ENCODE results near the gene BMP10.

BMP10 gene

DNA sequence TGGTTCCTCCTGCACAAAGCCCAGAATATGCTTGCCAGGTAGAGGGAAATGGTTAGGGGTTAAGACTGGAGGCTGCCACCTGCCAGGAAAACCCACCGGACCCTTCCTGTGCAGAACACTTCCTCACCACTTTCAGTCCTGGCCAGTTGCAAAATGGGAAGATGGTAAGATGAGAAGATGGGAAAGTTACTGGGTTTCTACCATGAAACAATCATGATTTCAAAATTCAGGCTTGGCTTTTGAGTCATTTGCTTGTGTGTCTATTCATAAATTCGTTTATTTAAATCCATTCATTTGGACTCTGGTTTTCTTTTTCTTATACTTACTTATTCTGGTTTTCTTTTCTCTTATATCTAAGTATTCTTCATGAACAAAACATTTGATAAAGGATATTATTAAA, 7.2 kb downstream of the BMP10 start:
- Histone ChIP-seq H3K27me3 (replicated peaks) (no peaks in the 10 kb centered on the region), H3K4me3 (ENCODE audit: low read depth, low read length) (no peak overlapping the region), H3K27ac (no peak overlapping the region), H3K36me3 (replicated peaks) (no peaks in the 10 kb centered on the region)
- no peak for DNase-seq
- in situ Hi-C loops (cut with HindIII; ENCODE audit: low pct_ligation_motif_present, low sequenced_read_pairs) = no loop called here
- TF ChIP-seq CTCF (IDR thresholded peaks at IDR 0.05; ENCODE audit: low read depth, low read length, missing control alignments) = no peak

DNA sequence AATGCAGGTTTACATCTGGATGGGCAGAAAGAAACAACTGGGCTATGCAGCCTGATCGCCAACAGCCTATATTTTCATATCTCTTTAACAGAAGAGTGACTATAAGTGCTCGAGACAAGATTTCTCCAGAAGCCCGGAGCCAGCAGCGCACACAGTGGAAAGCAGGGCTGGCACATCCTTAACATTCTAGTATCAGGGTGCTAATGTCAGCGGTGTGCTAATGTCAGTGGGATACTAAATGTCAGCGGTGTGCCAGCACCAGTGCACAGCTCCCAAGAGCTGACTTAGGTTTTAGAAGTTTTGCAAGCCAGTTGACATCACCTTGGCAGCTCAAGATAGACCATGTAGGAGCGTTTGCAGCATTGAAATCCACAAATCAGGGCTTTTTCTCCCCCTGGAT, 8.3 kb downstream of the BMP10 start:
- Histone ChIP-seq H3K27ac (no peak overlapping the region), H3K36me3 (replicated peaks) (no peaks in the 10 kb centered on the region), H3K4me3 (ENCODE audit: low read depth, low read length) (no peak overlapping the region), H3K27me3 (replicated peaks) (peaks cover 3% of the 10 kb centered on the region)
- TF ChIP-seq CTCF (IDR thresholded peaks at IDR 0.05; ENCODE audit: low read depth, low read length, missing control alignments) = no peak
- no peak for DNase-seq
- in situ Hi-C loops (cut with HindIII; ENCODE audit: low pct_ligation_motif_present, low sequenced_read_pairs) = no loop called here

DNA sequence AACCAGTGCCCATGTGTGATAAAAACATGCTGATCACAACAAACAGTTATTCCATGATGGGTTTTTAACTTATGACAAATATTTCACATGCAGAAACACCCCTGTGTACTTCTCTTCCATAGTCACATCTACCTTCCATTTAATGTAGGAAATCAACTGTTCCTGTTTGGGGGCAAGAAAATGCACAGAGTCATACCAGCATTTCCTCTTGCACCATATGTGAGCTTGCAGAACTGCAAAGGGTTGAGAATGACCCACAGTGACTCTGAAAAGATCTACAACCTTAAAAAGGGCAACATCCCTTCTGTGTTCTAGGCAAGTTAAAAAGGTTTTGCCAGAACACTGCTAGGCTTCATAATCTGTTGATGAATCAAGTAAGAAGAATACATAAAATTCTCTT, 9.9 kb downstream of the BMP10 start:
- TF ChIP-seq CTCF (IDR thresholded peaks at IDR 0.05; ENCODE audit: low read depth, low read length, missing control alignments) = no peak
- in situ Hi-C loops (cut with HindIII; ENCODE audit: low pct_ligation_motif_present, low sequenced_read_pairs) = no loop called here

GRCh38 chr2:68860111-68860510, 11.1 kb downstream of the BMP10 start:
- DNase-seq = no peak
- in situ Hi-C loops (cut with HindIII; ENCODE audit: low pct_ligation_motif_present, low sequenced_read_pairs) = no loop called here
- H3K36me3 ChIP-seq (replicated peaks) = no peaks in the 10 kb centered on the region
- H3K27me3 ChIP-seq (replicated peaks) = peaks cover 3% of the 10 kb centered on the region
- H3K27ac ChIP-seq = no peak overlapping the region
- TF ChIP-seq CTCF (IDR thresholded peaks at IDR 0.05; ENCODE audit: low read depth, low read length, missing control alignments) = no peak
- H3K4me3 ChIP-seq (ENCODE audit: low read depth, low read length) = no peak overlapping the region

More for the DNA sequence above, 9.9 kb downstream of the BMP10 start:
- no peak for DNase-seq
- Histone ChIP-seq H3K36me3 (replicated peaks) (no peaks in the 10 kb centered on the region), H3K27me3 (replicated peaks) (peaks cover 3% of the 10 kb centered on the region), H3K27ac (no peak overlapping the region), H3K4me3 (ENCODE audit: low read depth, low read length) (no peak overlapping the region)

- TF ChIP-seq CTCF (IDR thresholded peaks at IDR 0.05; ENCODE audit: low read depth, low read length, missing control alignments) = no peak
- H3K4me3 ChIP-seq (ENCODE audit: low read depth, low read length) = no peak overlapping the region
- no peaks in the 10 kb centered on the region for H3K36me3 ChIP-seq (replicated peaks)
- in situ Hi-C loops (cut with HindIII; ENCODE audit: low pct_ligation_motif_present, low sequenced_read_pairs) = no loop called here
- no peak overlapping the region for H3K27ac ChIP-seq
- no peak for DNase-seq
- peaks cover 3% of the 10 kb centered on the region for H3K27me3 ChIP-seq (replicated peaks)
Observed at GRCh38 chr2:68857855-68858456, 13.2 kb downstream of the BMP10 start.

GRCh38 chr2:68857202-68857845, 13.9 kb downstream of the BMP10 start:
- Histone ChIP-seq H3K36me3 (replicated peaks) (no peaks in the 10 kb centered on the region), H3K27ac (no peak overlapping the region), H3K27me3 (replicated peaks) (peaks cover 3% of the 10 kb centered on the region), H3K4me3 (ENCODE audit: low read depth, low read length) (no peak overlapping the region)
- DNase-seq = no peak
- in situ Hi-C loops (cut with HindIII; ENCODE audit: low pct_ligation_motif_present, low sequenced_read_pairs) = no loop called here
- TF ChIP-seq CTCF (IDR thresholded peaks at IDR 0.05; ENCODE audit: low read depth, low read length, missing control alignments) = no peak

All from brain microvascular endothelial cell (primary cell).